ENCODE results near the gene RAD9A. TPM values are rescaled to one million over a fixed set of nuclear protein-coding genes. Genes with fewer than 3 reads are reported as not detected.

Gene RAD9A
- total and polyA plus RNA-seq, 2 experiments from 2014 or later: 3.9 to 4.6 TPM

DNA sequence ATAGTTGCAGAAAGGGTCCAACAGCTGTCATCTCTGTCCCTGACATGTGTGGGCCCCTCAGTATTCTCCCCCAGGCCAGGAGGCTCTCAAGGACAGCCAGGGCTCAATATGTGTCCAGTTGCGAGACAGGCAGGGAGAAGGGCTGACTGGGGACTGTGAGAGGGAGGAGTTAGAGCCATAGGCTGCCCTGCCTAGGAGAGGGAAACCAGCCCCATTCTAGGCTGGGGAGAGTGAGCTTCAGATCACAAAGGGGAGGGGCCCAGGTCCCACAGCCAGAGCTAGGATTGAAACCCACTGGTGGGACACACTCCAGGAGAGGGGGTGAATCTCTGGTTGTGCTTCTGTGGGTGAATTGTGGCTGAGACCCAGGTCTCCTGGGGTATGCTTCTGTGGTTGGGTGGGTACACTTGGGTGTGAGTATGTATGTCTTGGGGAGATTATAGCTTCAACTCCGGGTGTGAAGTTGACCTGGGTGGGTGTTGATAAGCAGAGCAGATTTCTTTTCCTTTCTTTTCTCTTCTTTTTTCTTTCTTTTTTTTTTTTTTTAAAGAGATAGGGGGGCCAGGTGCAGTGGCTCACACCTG, 21.6 kb downstream of the RAD9A start:
- Histone ChIP-seq H3K4me3 (no peak overlapping the region), H3K27me3 (replicated peaks; ENCODE audit: insufficient read depth) (peaks cover 17% of the 10 kb centered on the region), H2AFZ (no peak overlapping the region), H4K20me1 (ENCODE audit: insufficient read depth) (no peaks in the 10 kb centered on the region), H3K9ac (no peak overlapping the region), H3K9me3 (ENCODE audit: low read depth) (no peaks in the 10 kb centered on the region), H3F3A (ENCODE audit: insufficient read depth) (no peaks in the 10 kb centered on the region), H3K4me1 (ENCODE audit: insufficient read depth) (no peaks in the 10 kb centered on the region), H3K9me2 (ENCODE audit: insufficient read depth) (no peaks in the 10 kb centered on the region), H3K79me2 (ENCODE audit: insufficient read depth) (no peaks in the 10 kb centered on the region), H3K36me3 (ENCODE audit: low read depth) (no peaks in the 10 kb centered on the region), H3K27ac (no peak overlapping the region), H3K4me2 (ENCODE audit: unreplicated experiment) (no peak overlapping the region)
- no peak for DNase-seq
- WGBS, 2 experiments (ENCODE audit: low coverage in 1 of 2, low lambda C conversion rate in 2 of 2, missing lambda C conversion rate in 2 of 2): 66 to 86% methylated on average over 2 of the region's 2 CpGs
- TF ChIP-seq EZH2 (IDR thresholded peaks at IDR 0.05; ENCODE audit: insufficient read depth, poor library complexity, severe bottlenecking) (no peak), EZH2phosphoT487 (IDR thresholded peaks at IDR 0.05; ENCODE audit: insufficient read depth, low read depth) (no peak)
- in situ Hi-C loops (cut with MboI): no loop called here

DNA sequence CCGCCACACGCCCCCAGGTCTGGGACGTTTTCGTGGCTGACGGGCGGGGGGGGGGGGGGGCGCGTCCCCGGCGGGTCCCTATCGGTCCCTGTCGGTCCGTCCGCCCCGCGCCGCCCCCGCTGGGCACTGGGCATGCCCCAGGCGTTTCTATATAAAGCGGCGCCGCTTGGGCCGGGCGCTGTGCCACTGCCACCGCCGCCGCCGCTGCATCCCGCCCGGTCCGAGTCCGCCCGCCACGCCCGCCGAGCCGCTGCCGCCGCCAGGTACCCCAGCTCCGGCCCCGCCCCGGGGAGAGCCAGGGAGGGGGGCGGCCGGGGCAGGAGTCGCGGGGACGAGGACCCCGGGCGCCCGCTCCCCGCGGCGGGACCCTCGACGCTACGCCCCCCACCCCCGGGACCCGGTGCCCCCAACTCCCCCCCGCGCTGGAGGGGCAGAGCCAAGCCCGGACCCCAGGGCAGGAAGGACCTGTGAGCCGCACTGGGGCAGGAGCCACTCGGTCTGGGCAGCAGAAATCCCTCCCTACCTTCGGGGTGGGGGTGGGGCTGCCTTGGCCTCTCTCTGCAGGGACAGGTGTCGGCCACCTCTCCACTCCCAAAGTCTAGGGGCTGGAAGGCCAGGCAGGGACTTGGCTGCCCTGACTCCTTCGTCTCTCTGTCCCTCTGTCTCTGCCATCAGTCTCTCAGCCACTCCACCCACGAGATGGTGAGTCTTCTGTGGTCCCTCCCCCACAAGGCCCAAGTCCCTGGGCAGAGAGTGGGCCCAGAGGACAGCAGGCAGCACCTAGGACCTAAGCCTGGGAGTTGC, 23.9 kb downstream of the RAD9A start, which contains the start of gene CARNS1:
CARNS1 (plus strand) TSS at position 178 of the 804 bp plus-strand sequence; CDS start at position 700, 522 bp downstream.
- H3K4me1 ChIP-seq (ENCODE audit: insufficient read depth): no peaks in the 10 kb centered on the region
- H4K20me1 ChIP-seq (ENCODE audit: insufficient read depth): no peaks in the 10 kb centered on the region
- no peaks in the 10 kb centered on the region for H3K9me3 ChIP-seq (ENCODE audit: low read depth)
- peak; percentile 40 for DNase-seq
- no peak within 1 kb of the TSS for H2AFZ ChIP-seq
- H3K27me3 ChIP-seq (replicated peaks; ENCODE audit: insufficient read depth): peaks cover 14% of the 10 kb centered on the region
- 5 to 6% methylated on average over 5 to 61 of the region's 67 CpGs for WGBS, 2 experiments (ENCODE audit: low coverage in 1 of 2, low lambda C conversion rate in 2 of 2, missing lambda C conversion rate in 2 of 2)
- H3F3A ChIP-seq (ENCODE audit: insufficient read depth): no peaks in the 10 kb centered on the region
- H3K4me2 ChIP-seq (ENCODE audit: unreplicated experiment): no peak within 1 kb of the TSS
- no peak for TF ChIP-seq EZH2phosphoT487 (IDR thresholded peaks at IDR 0.05; ENCODE audit: insufficient read depth, low read depth)
- TF ChIP-seq EZH2 (IDR thresholded peaks at IDR 0.05; ENCODE audit: insufficient read depth, poor library complexity, severe bottlenecking): no peak
- no peaks in the 10 kb centered on the region for H3K79me2 ChIP-seq (ENCODE audit: insufficient read depth)
- H3K4me3 ChIP-seq: no peak within 1 kb of the TSS
- H3K36me3 ChIP-seq (ENCODE audit: low read depth): no peaks in the 10 kb centered on the region
- H3K9ac ChIP-seq: no peak within 1 kb of the TSS
- H3K27ac ChIP-seq: no peak within 1 kb of the TSS
- no peaks in the 10 kb centered on the region for H3K9me2 ChIP-seq (ENCODE audit: insufficient read depth)
- in situ Hi-C loops (cut with MboI): no loop called here

DNA sequence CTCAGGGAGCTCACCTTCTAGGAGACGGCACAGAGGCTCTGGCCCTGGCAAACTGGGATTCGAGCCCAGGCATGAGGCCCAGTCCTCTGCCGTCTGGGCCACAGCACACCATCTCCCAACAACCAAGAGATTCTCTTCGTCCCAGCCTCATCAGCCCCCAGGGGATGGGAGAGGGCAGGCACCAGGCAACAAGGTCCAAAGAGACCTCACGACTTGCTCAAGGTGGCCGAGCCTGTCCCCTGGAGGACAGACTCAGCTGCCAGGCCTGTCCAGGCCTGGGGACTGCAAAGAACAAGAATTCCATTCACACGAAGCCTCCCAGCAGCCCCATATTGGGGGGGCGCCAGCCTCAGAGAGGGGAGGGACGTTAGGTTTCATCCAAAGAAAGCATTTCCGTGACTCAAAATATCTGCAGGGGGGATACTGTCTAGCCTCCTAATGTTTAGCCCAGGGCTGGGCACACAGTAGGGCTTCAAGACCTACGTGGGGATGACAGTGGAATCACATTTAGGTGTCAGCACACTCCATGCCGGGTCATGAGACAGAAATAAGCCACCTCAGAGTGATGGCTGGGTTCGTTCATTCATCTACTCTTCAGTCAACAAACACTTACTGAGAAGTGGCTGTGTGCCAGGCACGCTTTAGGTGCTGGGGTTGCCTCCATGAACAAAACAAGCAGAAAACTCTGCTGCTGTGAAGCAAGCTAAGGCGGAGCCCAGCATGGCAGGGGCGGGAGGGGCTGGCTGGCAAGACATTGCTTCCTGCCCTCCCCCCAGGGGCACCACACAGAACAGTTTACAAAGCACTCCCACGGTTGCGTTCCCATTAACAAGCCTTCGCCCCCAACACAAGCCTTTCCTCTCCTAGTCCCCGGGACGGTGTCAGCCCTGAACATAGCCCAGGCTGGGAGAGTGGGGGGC, 24.9 kb downstream of the RAD9A start:
- DNase-seq: peak; percentile 37
- 73 to 76% methylated on average over 20 to 21 of the region's 21 CpGs for WGBS, 2 experiments (ENCODE audit: low coverage in 1 of 2, low lambda C conversion rate in 2 of 2, missing lambda C conversion rate in 2 of 2)
- no peak overlapping the region for H3K4me2 ChIP-seq (ENCODE audit: unreplicated experiment)

DNA sequence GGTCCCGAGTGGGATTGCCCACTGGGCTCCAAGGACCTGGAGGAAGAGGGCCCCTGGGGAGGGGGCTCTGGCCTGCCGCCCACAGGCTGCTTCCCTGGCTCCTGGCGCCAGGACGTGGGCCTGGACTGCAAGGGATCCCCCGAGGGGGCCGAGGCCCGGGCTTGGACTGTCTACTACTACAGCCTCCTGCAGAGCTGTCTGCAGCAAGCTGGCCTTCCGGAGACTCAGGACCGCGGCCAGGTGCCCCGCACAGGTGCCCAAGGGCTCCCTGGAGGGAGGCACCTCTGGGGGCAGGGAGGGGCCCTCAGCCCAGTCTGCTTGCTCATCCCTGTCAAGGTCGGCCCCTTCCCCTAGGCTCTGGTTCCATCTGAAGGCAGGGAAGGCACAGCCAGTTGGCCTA, 25.6 kb downstream of the RAD9A start:
- H3K4me2 ChIP-seq (ENCODE audit: unreplicated experiment): no peak overlapping the region
- in situ Hi-C loops (cut with MboI): no loop called here

More for the DNA sequence above, 24.9 kb downstream of the RAD9A start:
- H3K9ac ChIP-seq: no peak overlapping the region
- H2AFZ ChIP-seq: no peak overlapping the region
- no peaks in the 10 kb centered on the region for H3K4me1 ChIP-seq (ENCODE audit: insufficient read depth)
- no peaks in the 10 kb centered on the region for H3F3A ChIP-seq (ENCODE audit: insufficient read depth)
- no peaks in the 10 kb centered on the region for H4K20me1 ChIP-seq (ENCODE audit: insufficient read depth)
- H3K9me3 ChIP-seq (ENCODE audit: low read depth): no peaks in the 10 kb centered on the region
- H3K36me3 ChIP-seq (ENCODE audit: low read depth): no peaks in the 10 kb centered on the region
- TF ChIP-seq EZH2phosphoT487 (IDR thresholded peaks at IDR 0.05; ENCODE audit: insufficient read depth, low read depth) (no peak), EZH2 (IDR thresholded peaks at IDR 0.05; ENCODE audit: insufficient read depth, poor library complexity, severe bottlenecking) (no peak)
- H3K27ac ChIP-seq: no peak overlapping the region
- H3K9me2 ChIP-seq (ENCODE audit: insufficient read depth): no peaks in the 10 kb centered on the region
- no peak overlapping the region for H3K4me3 ChIP-seq
- in situ Hi-C loops (cut with MboI): no loop called here
- peaks cover 6% of the 10 kb centered on the region; the same call in 1 of the 2 replicates for H3K27me3 ChIP-seq (replicated peaks; ENCODE audit: insufficient read depth)
- H3K79me2 ChIP-seq (ENCODE audit: insufficient read depth): no peaks in the 10 kb centered on the region

More for the DNA sequence above, 25.6 kb downstream of the RAD9A start:
- Histone ChIP-seq H3F3A (ENCODE audit: insufficient read depth) (no peaks in the 10 kb centered on the region), H3K27me3 (replicated peaks; ENCODE audit: insufficient read depth) (no peaks in the 10 kb centered on the region), H3K4me3 (no peak overlapping the region), H3K9me2 (ENCODE audit: insufficient read depth) (no peaks in the 10 kb centered on the region), H3K9ac (no peak overlapping the region), H3K36me3 (ENCODE audit: low read depth) (no peaks in the 10 kb centered on the region), H4K20me1 (ENCODE audit: insufficient read depth) (no peaks in the 10 kb centered on the region), H3K9me3 (ENCODE audit: low read depth) (no peaks in the 10 kb centered on the region), H3K79me2 (ENCODE audit: insufficient read depth) (no peaks in the 10 kb centered on the region), H3K4me1 (ENCODE audit: insufficient read depth) (no peaks in the 10 kb centered on the region), H3K27ac (no peak overlapping the region), H2AFZ (no peak overlapping the region)
- TF ChIP-seq EZH2 (IDR thresholded peaks at IDR 0.05; ENCODE audit: insufficient read depth, poor library complexity, severe bottlenecking): no peak
- TF ChIP-seq EZH2phosphoT487 (IDR thresholded peaks at IDR 0.05; ENCODE audit: insufficient read depth, low read depth): no peak
- 87 to 90% methylated on average over 12 of the region's 12 CpGs for WGBS, 2 experiments (ENCODE audit: low coverage in 1 of 2, low lambda C conversion rate in 2 of 2, missing lambda C conversion rate in 2 of 2)
- no peak for DNase-seq

Measured in GM23248 (cell line).